Coronary artery (tissue), 2 donors: Measurements from ENCODE around the gene RGS4.

Experiments
- DNase-seq: peaks from one replicate; pipeline ENCODE4 v3.0.0-alpha.2; 2017; ENCODE audit warnings: low spot score
- H3K27ac ChIP-seq, 2 donors: fragments of 200-600 bp; sonication (generic); one replicate each; pipeline ENCODE4 v1.5.1; 2016 to 2019
- H3K4me3 ChIP-seq: fragments of 200-600 bp; sonication (generic); 2 replicates; pipeline ENCODE4 v1.5.1; 2016; ENCODE audit warnings: mild to moderate bottlenecking, moderate library complexity
- CTCF ChIP-seq: fragments of 200-600 bp; sonication (generic); IDR thresholded peaks from one replicate; pipeline ENCODE4 v1.5.1; 2019; ENCODE audit warnings: antibody characterized with exemption

Gene RGS4

GRCh38 chr1:163066168-163066567, 3.0 kb upstream of the RGS4 start:
- DNase-seq: no peak

GRCh38 chr1:163066686-163067085, 2.5 kb upstream of the RGS4 start:
- no peak overlapping the region for H3K27ac ChIP-seq
- H3K4me3 ChIP-seq: no peak overlapping the region
- DNase-seq: no peak
- no peak for TF ChIP-seq CTCF

More at GRCh38 chr1:163066168-163066567, 3.0 kb upstream of the RGS4 start:
- H3K27ac ChIP-seq: no peak overlapping the region
- no peak for TF ChIP-seq CTCF
- H3K4me3 ChIP-seq: no peak overlapping the region

- no peak for DNase-seq
- H3K27ac ChIP-seq: peak overlapping the region; percentile 63 to 78
- peak overlapping the region; percentile 75 for H3K4me3 ChIP-seq
- no peak for TF ChIP-seq CTCF
Observed at GRCh38 chr1:163068716-163069115, 445 bp upstream of the RGS4 start.

- H3K4me3 ChIP-seq: peak overlapping the region; percentile 75
- TF ChIP-seq CTCF: no peak
- no peak for DNase-seq
- H3K27ac ChIP-seq: peak overlapping the region; percentile 63 to 78
Observed at GRCh38 chr1:163069655-163070277, 605 bp downstream of the RGS4 start.

- peak overlapping the region; percentile 75 for H3K4me3 ChIP-seq
- DNase-seq: peak; percentile 81
- peak; percentile 49 for TF ChIP-seq CTCF
- peak overlapping the region; percentile 53 to 78 for H3K27ac ChIP-seq
Observed at GRCh38 chr1:163071405-163072255, 2.5 kb downstream of the RGS4 start.

GRCh38 chr1:163072658-163073057, 3.5 kb downstream of the RGS4 start:
- Histone ChIP-seq H3K4me3 (no peak overlapping the region), H3K27ac (peak overlapping the region in 1 of 2 donors; percentile 78)
- no peak for TF ChIP-seq CTCF
- no peak for DNase-seq
